ENCODE data around the gene AVL9. TPM values are rescaled to one million over a fixed set of nuclear protein-coding genes. Genes with fewer than 3 reads are reported as not detected.

Gene AVL9
- total RNA-seq, 1 donor from 2014 or later: 31.3 TPM

- peaks cover 13% of the 10 kb centered on the region for H3K4me1 ChIP-seq
- no peaks in the 10 kb centered on the region for H3K27me3 ChIP-seq
- no peaks in the 10 kb centered on the region for H3K36me3 ChIP-seq
- DNase-seq (no peak), ATAC-seq (no peak)
- H3K9me3 ChIP-seq: no peaks in the 10 kb centered on the region
- TF ChIP-seq CTCF (IDR thresholded peaks at IDR 0.05): no peak
- intact Hi-C loops (cut with DNase I): no loop called here
- no peak overlapping the region for H3K27ac ChIP-seq
- no peak overlapping the region for H3K4me3 ChIP-seq
Observed at GRCh38 chr7:32511791-32512190, 16.5 kb downstream of the AVL9 start.

DNA sequence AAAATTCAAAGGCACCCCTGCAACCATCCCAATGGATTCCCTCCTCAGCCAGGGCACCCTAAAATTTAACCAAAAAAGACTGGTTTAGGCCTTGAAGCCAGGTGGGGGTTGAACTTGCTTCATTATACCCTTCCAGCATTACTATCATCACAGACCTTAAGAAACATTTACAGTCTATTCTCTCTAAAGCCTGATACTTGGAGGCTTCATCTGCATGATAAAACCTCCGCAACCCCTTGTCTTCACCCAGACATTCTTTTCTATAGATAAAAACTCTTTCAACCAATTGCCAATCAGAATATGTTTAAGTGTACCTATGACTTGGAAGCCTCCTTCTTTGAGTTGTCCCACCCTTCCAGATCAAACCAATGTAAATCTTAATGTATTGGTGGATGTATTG, 17.9 kb downstream of the AVL9 start:
- Histone ChIP-seq H3K4me3 (no peak overlapping the region), H3K27me3 (no peaks in the 10 kb centered on the region), H3K9me3 (no peaks in the 10 kb centered on the region), H3K27ac (no peak overlapping the region), H3K36me3 (no peaks in the 10 kb centered on the region), H3K4me1 (peaks cover 12% of the 10 kb centered on the region)
- intact Hi-C loops (cut with DNase I): no loop called here
- TF ChIP-seq CTCF (IDR thresholded peaks at IDR 0.05): no peak
- DNase-seq (no peak), ATAC-seq (no peak)

DNA sequence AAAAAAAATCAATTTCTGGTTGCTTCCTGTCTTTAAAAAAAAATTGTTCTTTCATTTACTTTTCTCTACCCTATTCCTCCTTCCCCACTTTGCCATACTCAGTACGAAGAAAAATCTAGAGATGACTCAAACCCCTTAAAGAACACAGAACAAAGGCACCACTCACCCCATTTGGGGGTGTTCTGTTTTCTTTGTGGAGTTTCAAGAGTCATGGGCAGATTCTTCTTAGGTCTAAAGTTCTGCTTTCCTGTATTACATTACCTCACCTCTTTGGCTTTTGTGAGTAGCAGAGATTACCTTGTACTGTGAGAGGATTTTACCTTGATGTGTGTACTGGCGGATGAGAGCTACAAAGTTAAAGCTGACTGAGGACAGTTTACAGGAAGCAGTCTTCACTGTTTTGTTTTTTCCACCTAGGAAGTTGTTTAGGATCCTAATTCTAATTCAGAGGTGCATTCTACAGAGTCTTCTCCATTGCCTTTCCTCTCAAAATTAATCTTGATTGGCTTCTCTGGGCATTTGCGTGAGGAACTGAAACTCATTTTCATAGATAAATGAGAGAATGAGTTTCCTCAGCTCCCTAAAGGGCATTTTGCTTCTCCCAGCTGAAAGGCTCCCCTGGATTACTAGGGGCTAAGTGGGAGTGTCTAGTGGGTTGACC, 20.7 kb downstream of the AVL9 start:
- intact Hi-C loops (cut with DNase I): no loop called here
- no peaks in the 10 kb centered on the region for H3K27me3 ChIP-seq
- TF ChIP-seq CTCF (IDR thresholded peaks at IDR 0.05): no peak
- peaks cover 12% of the 10 kb centered on the region for H3K4me1 ChIP-seq
- no peak overlapping the region for H3K27ac ChIP-seq
- H3K9me3 ChIP-seq: no peaks in the 10 kb centered on the region
- ATAC-seq: no peak
- H3K4me3 ChIP-seq: no peak overlapping the region
- DNase-seq: no peak
- no peaks in the 10 kb centered on the region for H3K36me3 ChIP-seq

DNA sequence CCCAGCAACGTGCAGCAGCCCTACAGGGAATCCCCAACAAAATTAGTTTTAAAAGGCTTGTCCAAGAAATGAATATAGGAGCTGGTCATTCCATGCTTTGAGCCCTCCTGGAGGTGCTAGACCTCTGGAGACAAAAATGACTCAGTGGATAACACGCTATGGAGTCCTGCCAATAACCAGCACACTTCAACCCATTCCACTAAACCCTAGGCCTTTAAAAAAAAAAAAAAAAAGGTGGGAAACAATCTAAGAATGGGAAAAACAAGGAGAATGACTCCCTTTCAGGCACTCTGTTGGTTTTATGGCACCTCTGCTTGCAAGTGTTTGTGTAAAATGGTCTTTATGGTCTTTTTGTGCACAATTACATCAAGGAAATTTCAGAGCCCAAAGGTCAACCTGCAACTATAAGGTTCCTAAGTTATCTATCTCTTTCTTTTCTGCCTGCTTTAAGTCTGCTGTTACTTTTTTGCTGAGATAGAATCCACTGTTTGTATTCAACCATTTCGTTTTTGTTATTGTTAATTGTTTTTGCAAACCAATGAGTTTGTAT, 21.3 kb downstream of the AVL9 start:
- ATAC-seq: no peak

DNA sequence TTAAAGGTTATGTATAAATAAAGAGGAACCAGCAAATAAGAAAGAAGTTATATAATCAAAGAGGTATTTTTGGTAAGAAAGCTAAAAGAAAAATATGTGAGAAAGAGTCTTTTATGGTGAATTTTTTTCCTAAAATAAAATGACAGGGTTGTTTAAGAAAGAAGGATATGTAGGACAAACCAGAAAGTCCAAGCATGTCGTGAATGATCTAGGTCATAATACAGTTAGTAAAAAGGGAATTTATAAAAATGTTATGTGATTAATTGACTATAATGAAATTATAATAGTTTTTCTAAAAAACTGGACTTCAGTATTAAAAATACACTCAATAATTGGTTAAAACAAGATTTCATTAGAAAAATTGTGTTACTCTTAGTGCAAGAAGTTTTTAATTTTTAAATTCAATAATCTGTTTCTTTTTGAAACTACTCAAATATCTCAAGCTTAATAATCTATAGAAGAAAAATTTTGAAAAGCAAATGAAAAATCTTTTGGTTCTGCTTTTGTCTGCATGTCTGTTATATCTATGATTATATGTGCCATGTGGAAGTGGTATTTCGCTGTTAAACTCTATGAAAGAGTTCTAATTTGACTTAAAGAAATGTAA, 23.3 kb downstream of the AVL9 start:
- Histone ChIP-seq H3K36me3 (no peaks in the 10 kb centered on the region), H3K27ac (no peak overlapping the region), H3K4me1 (peaks cover 12% of the 10 kb centered on the region), H3K9me3 (no peaks in the 10 kb centered on the region), H3K27me3 (no peaks in the 10 kb centered on the region), H3K4me3 (no peak overlapping the region)
- intact Hi-C loops (cut with DNase I): no loop called here
- ATAC-seq (no peak), DNase-seq (no peak)
- TF ChIP-seq CTCF (IDR thresholded peaks at IDR 0.05): no peak

More for the DNA sequence above, 21.3 kb downstream of the AVL9 start:
- H3K9me3 ChIP-seq: no peaks in the 10 kb centered on the region
- H3K27me3 ChIP-seq: no peaks in the 10 kb centered on the region
- peaks cover 12% of the 10 kb centered on the region for H3K4me1 ChIP-seq
- no peak overlapping the region for H3K4me3 ChIP-seq
- no peak overlapping the region for H3K27ac ChIP-seq
- TF ChIP-seq CTCF (IDR thresholded peaks at IDR 0.05): no peak
- no peaks in the 10 kb centered on the region for H3K36me3 ChIP-seq
- intact Hi-C loops (cut with DNase I): no loop called here
- no peak for DNase-seq

Data from upper lobe of right lung (tissue), 1 donor.